GM19239 (cell line): ENCODE results near the gene DCAF5.
"Not testable (repeated sequence)": the region's sequence is repeated elsewhere in the genome, so short reads cannot be mapped to it uniquely, and the experiment has no call there.

Experiments
- DNase-seq: peaks from one replicate; pipeline ENCODE4 v3.0.0; 2011; ENCODE audit warnings: low spot score; ENCODE audit not compliant: insufficient read length
- FAIRE-seq: peaks from 2 replicates; lab custom pipeline; 2011; peaks lifted over from hg19 to GRCh38; lab: Jason Lieb, UNC

The DCAF5 gene

GRCh38 chr14:69077185-69077584 lies 75.7 kb downstream of the DCAF5 start:
- not testable (repeated sequence) for FAIRE-seq, DNase-seq

- no peak for FAIRE-seq
- no peak for DNase-seq
Observed at GRCh38 chr14:69076341-69076740, 76.6 kb downstream of the DCAF5 start.

GRCh38 chr14:69073915-69074314 lies 79.0 kb downstream of the DCAF5 start:
- DNase-seq: no peak
- FAIRE-seq: no peak

GRCh38 chr14:69073429-69073828 lies 79.5 kb downstream of the DCAF5 start:
- FAIRE-seq (no peak), DNase-seq (no peak)

GRCh38 chr14:69072584-69072983 lies 80.3 kb downstream of the DCAF5 start:
- DNase-seq (no peak), FAIRE-seq (no peak)

GRCh38 chr14:69068744-69069421 lies 84.0 kb downstream of the DCAF5 start:
- DNase-seq (no peak), FAIRE-seq (no peak)

GRCh38 chr14:69066396-69067171 lies 86.3 kb downstream of the DCAF5 start:
- DNase-seq (no peak), FAIRE-seq (peak; percentile 69)

GRCh38 chr14:69065934-69066333 lies 87.0 kb downstream of the DCAF5 start:
- FAIRE-seq: not testable (repeated sequence)

GRCh38 chr14:69064596-69064995 lies 88.3 kb downstream of the DCAF5 start:
- DNase-seq (no peak), FAIRE-seq (no peak)

More at GRCh38 chr14:69065934-69066333, 87.0 kb downstream of the DCAF5 start:
- not testable (repeated sequence) for DNase-seq

GRCh38 chr14:69059658-69060623 lies 93.0 kb downstream of the DCAF5 start:
- no peak for FAIRE-seq
- DNase-seq: no peak

- DNase-seq (no peak), FAIRE-seq (no peak)
Observed at GRCh38 chr14:69055999-69056788, 96.7 kb downstream of the DCAF5 start.

GRCh38 chr14:69055125-69055524 lies 97.8 kb downstream of the DCAF5 start:
- DNase-seq (no peak), FAIRE-seq (no peak)

- DNase-seq: no peak
- FAIRE-seq: no peak
Observed at GRCh38 chr14:69054030-69054429, 98.9 kb downstream of the DCAF5 start.

GRCh38 chr14:69052181-69052601 lies 100.7 kb downstream of the DCAF5 start:
- DNase-seq: no peak
- FAIRE-seq: no peak

GRCh38 chr14:69050240-69051184 lies 102.4 kb downstream of the DCAF5 start:
- FAIRE-seq (no peak), DNase-seq (no peak)

GRCh38 chr14:69049675-69050074 lies 103.2 kb downstream of the DCAF5 start:
- DNase-seq (no peak), FAIRE-seq (no peak)

GRCh38 chr14:69048456-69048855 lies 104.5 kb downstream of the DCAF5 start:
- DNase-seq (no peak), FAIRE-seq (no peak)

- DNase-seq (no peak), FAIRE-seq (no peak)
Observed at GRCh38 chr14:69047255-69047654, 105.7 kb downstream of the DCAF5 start.

- no peak for DNase-seq
- no peak for FAIRE-seq
Observed at GRCh38 chr14:69046476-69046860, 106.5 kb downstream of the DCAF5 start.
